Fibroblast of lung (primary cell): Measurements from ENCODE around the gene ARPC5. TPM values are rescaled to one million over a fixed set of nuclear protein-coding genes. Genes with fewer than 3 reads are reported as not detected.

ENCODE experiments used
- DNase-seq, 2 donors: peaks; one replicate each; pipeline versions ENCODE4 v3.0.0 to v3.0.0-alpha.2; 2010; ENCODE audit warnings: low read depth in 2 of 2
- H2AFZ ChIP-seq: 2 replicates; pipeline ENCODE4 v1.5.1; 2012; ENCODE audit warnings: low read length, control low read depth, inconsistent platforms
- H3K27ac ChIP-seq: 2 replicates; pipeline ENCODE4 v1.5.1; 2011; ENCODE audit warnings: low read length, control low read depth; ENCODE audit not compliant: insufficient read depth
- H3K27me3 ChIP-seq: 2 replicates; pipeline ENCODE4 v1.5.1; 2011; ENCODE audit warnings: mild to moderate bottlenecking, low read length; ENCODE audit not compliant: control insufficient read depth, insufficient read depth
- H3K36me3 ChIP-seq: 2 replicates; pipeline ENCODE4 v1.5.1; 2011; ENCODE audit warnings: low read length; ENCODE audit not compliant: control insufficient read depth, insufficient read depth
- H3K4me1 ChIP-seq: 2 replicates; pipeline ENCODE4 v1.5.1; 2011; ENCODE audit warnings: low read length; ENCODE audit not compliant: control insufficient read depth, insufficient read depth; ENCODE audit errors: extremely low read depth
- H3K4me2 ChIP-seq: 2 replicates; pipeline ENCODE4 v1.5.1; 2011; ENCODE audit warnings: low read length, control low read depth; ENCODE audit not compliant: insufficient read depth; ENCODE audit errors: extremely low read depth
- H3K4me3 ChIP-seq, 4 experiments: fragments of 200-600 bp in 1 of 4; sonication (generic) in 1 of 4; replicated peaks in 1 of 4; 2 replicates each; pipeline ENCODE4 v1.5.1; 2011 to 2016; ENCODE audit warnings: low read length in 4 of 4, low read depth in 3 of 4, mild to moderate bottlenecking in 3 of 4, control low read depth in 2 of 4, inconsistent platforms in 1 of 4, mixed read lengths in 1 of 4; ENCODE audit not compliant: insufficient read depth in 1 of 4; ENCODE audit errors: control extremely low read depth in 1 of 4
- H3K79me2 ChIP-seq: 2 replicates; pipeline ENCODE4 v1.5.1; 2012; ENCODE audit warnings: mild to moderate bottlenecking, low read length, inconsistent platforms; ENCODE audit not compliant: control insufficient read depth, insufficient read depth
- H3K9ac ChIP-seq: 2 replicates; pipeline ENCODE4 v1.5.1; 2011; ENCODE audit warnings: mild to moderate bottlenecking, low read length, control low read depth; ENCODE audit not compliant: insufficient read depth
- H3K9me3 ChIP-seq: 2 replicates; pipeline ENCODE4 v1.5.1; 2012; ENCODE audit warnings: low read depth, low read length; ENCODE audit not compliant: control insufficient read depth, insufficient read depth
- H4K20me1 ChIP-seq: 2 replicates; pipeline ENCODE4 v1.5.1; 2011; ENCODE audit warnings: low read length; ENCODE audit not compliant: control insufficient read depth, insufficient read depth; ENCODE audit errors: extremely low read depth
- CTCF ChIP-seq, 2 donors: IDR thresholded peaks in 1 of 2; conservative IDR thresholded peaks in 1 of 2; 1 replicate in 1 of 2; 2 replicates in 1 of 2; pipeline ENCODE4 v1.5.1; 2011 to 2012; ENCODE audit warnings: low read length in 2 of 2, control low read depth in 1 of 2, inconsistent platforms in 1 of 2, low read depth in 1 of 2, mild to moderate bottlenecking in 1 of 2
- EZH2 ChIP-seq: IDR thresholded peaks from 2 replicates; pipeline ENCODE4 v1.5.1; 2012; ENCODE audit warnings: low read length, control low read depth, mild to moderate bottlenecking; ENCODE audit errors: missing control alignments
- polyA plus RNA-seq, 2 donors: library from polyadenylated mRNA; depleted of rRNA in 1 of 2; stranded (reverse) in 1 of 2; unstranded in 1 of 2; fragments of >200 nt; gene quantifications; 2 replicates each; pipeline ENCODE4 v1.2.1, GENCODE V29; 2011 to 2012; ENCODE audit warnings: missing spikeins in 1 of 2
- total RNA-seq: library from RNA; depleted of rRNA; stranded (reverse); fragments of >200 nt; gene quantifications from 2 replicates; pipeline ENCODE4 v1.2.1, GENCODE V29; 2014

The ARPC5 gene
- total and polyA plus RNA-seq, 2 donors (not counting 1 experiment from before 2014, with no cell fraction given) = 142 to 350 TPM

- no peaks in the 10 kb centered on the region for H3K27me3 ChIP-seq
- H3K27ac ChIP-seq = no peak overlapping the region
- TF ChIP-seq EZH2 = no peak
- TF ChIP-seq CTCF (conservative IDR thresholded peaks at IDR 0.05 in 1 of 2, IDR thresholded peaks at IDR 0.05 in 1 of 2; ENCODE audit: low read depth in 1 of 2, low read length in 2 of 2) = no peak
Measured at GRCh38 chr1:183586926-183587325, 48.7 kb downstream of the ARPC5 start.

GRCh38 chr1:183586455-183586854, 49.1 kb downstream of the ARPC5 start:
- H3K4me2 ChIP-seq = no peak overlapping the region
- no peaks in the 10 kb centered on the region for H3K79me2 ChIP-seq
- no peaks in the 10 kb centered on the region for H3K36me3 ChIP-seq
- H4K20me1 ChIP-seq = no peaks in the 10 kb centered on the region
- no peaks in the 10 kb centered on the region for H3K4me1 ChIP-seq
- no peaks in the 10 kb centered on the region for H3K27me3 ChIP-seq
- H3K9ac ChIP-seq = no peak overlapping the region
- no peak overlapping the region for H3K27ac ChIP-seq
- H3K4me3 ChIP-seq = no peak overlapping the region
- H2AFZ ChIP-seq = no peak overlapping the region
- DNase-seq = no peak
- TF ChIP-seq CTCF (conservative IDR thresholded peaks at IDR 0.05 in 1 of 2, IDR thresholded peaks at IDR 0.05 in 1 of 2; ENCODE audit: low read depth in 1 of 2, low read length in 2 of 2) (no peak), EZH2 (no peak)
- H3K9me3 ChIP-seq = no peaks in the 10 kb centered on the region

More at GRCh38 chr1:183586926-183587325, 48.7 kb downstream of the ARPC5 start:
- Histone ChIP-seq H3K9me3 (no peaks in the 10 kb centered on the region), H4K20me1 (no peaks in the 10 kb centered on the region), H2AFZ (no peak overlapping the region), H3K4me1 (no peaks in the 10 kb centered on the region), H3K4me3 (no peak overlapping the region), H3K36me3 (no peaks in the 10 kb centered on the region), H3K79me2 (no peaks in the 10 kb centered on the region), H3K4me2 (no peak overlapping the region), H3K9ac (no peak overlapping the region)
- no peak for DNase-seq

- Histone ChIP-seq H2AFZ (no peak overlapping the region), H4K20me1 (no peaks in the 10 kb centered on the region), H3K4me1 (no peaks in the 10 kb centered on the region), H3K9me3 (no peaks in the 10 kb centered on the region), H3K4me3 (no peak overlapping the region), H3K27ac (no peak overlapping the region), H3K79me2 (no peaks in the 10 kb centered on the region), H3K9ac (no peak overlapping the region), H3K4me2 (no peak overlapping the region), H3K36me3 (no peaks in the 10 kb centered on the region), H3K27me3 (no peaks in the 10 kb centered on the region)
- DNase-seq = no peak
- TF ChIP-seq CTCF (conservative IDR thresholded peaks at IDR 0.05 in 1 of 2, IDR thresholded peaks at IDR 0.05 in 1 of 2; ENCODE audit: low read depth in 1 of 2, low read length in 2 of 2) (no peak), EZH2 (no peak)
Measured at GRCh38 chr1:183585038-183585437, 50.5 kb downstream of the ARPC5 start.
